Neuronal stem cell (in vitro differentiated cells): Measurements from ENCODE around the gene CHN1.

ENCODE experiments used
- DNase-seq: peaks from one replicate; pipeline ENCODE4 v3.0.0-alpha.2; 2013; ENCODE audit warnings: low spot score
- H2AFZ ChIP-seq: one replicate; pipeline ENCODE4 v1.6.1; 2013; ENCODE audit warnings: mild to moderate bottlenecking, low read length, inconsistent platforms
- H2AK5ac ChIP-seq: 2 replicates; pipeline ENCODE4 v1.6.1; 2013; ENCODE audit warnings: low read depth, mild to moderate bottlenecking, inconsistent platforms, low read length, moderate library complexity, mixed read lengths
- H2BK120ac ChIP-seq: 2 replicates; pipeline ENCODE4 v1.6.1; 2013; ENCODE audit warnings: low read depth, mild to moderate bottlenecking, inconsistent platforms, low read length, moderate library complexity, mixed read lengths
- H2BK12ac ChIP-seq: one replicate; pipeline ENCODE4 v1.6.1; 2013; ENCODE audit warnings: low read length, inconsistent platforms
- H2BK15ac ChIP-seq: 2 replicates; pipeline ENCODE4 v1.6.1; 2013; ENCODE audit warnings: mild to moderate bottlenecking, low read length, inconsistent platforms, mixed read lengths
- H2BK5ac ChIP-seq: one replicate; pipeline ENCODE4 v1.6.1; 2013; ENCODE audit warnings: inconsistent platforms, mild to moderate bottlenecking, low read length, moderate library complexity
- H3K14ac ChIP-seq: one replicate; pipeline ENCODE4 v1.6.1; 2013; ENCODE audit warnings: low read length, inconsistent platforms
- H3K18ac ChIP-seq: 2 replicates; pipeline ENCODE4 v1.6.1; 2013; ENCODE audit warnings: low read length, inconsistent platforms
- H3K23ac ChIP-seq: 2 replicates; pipeline ENCODE4 v1.6.1; 2013; ENCODE audit warnings: low read depth, mild to moderate bottlenecking, mixed read lengths, low read length, inconsistent platforms; ENCODE audit not compliant: poor library complexity
- H3K27ac ChIP-seq: replicated peaks from 3 replicates; pipeline ENCODE4 v1.5.1; 2013; ENCODE audit warnings: low read length, inconsistent platforms
- H3K27me3 ChIP-seq, 3 experiments: 2 replicates each; pipeline ENCODE4 v1.6.1; 2013; ENCODE audit warnings: low read length in 3 of 3, mild to moderate bottlenecking in 2 of 3, inconsistent platforms in 1 of 3, low read depth in 1 of 3, mixed read lengths in 1 of 3, moderate library complexity in 1 of 3; ENCODE audit not compliant: control insufficient read depth in 3 of 3, insufficient read depth in 3 of 3
- H3K36me3 ChIP-seq, 2 donors: replicated peaks in 1 of 2; 2 replicates each; pipeline ENCODE4 v1.6.1; 2013; ENCODE audit warnings: low read length in 2 of 2; ENCODE audit not compliant: control insufficient read depth in 2 of 2, insufficient read depth in 2 of 2
- H3K4ac ChIP-seq: 2 replicates; pipeline ENCODE4 v1.6.1; 2013; ENCODE audit warnings: inconsistent platforms, mild to moderate bottlenecking, low read length, moderate library complexity
- H3K4me1 ChIP-seq, 2 donors: 1 replicate in 1 of 2; 2 replicates in 1 of 2; pipeline ENCODE4 v1.6.1; 2013; ENCODE audit warnings: low read length in 2 of 2, low read depth in 1 of 2; ENCODE audit not compliant: control insufficient read depth in 2 of 2, insufficient read depth in 1 of 2
- H3K4me2 ChIP-seq: one replicate; pipeline ENCODE4 v1.6.1; 2013; ENCODE audit warnings: mild to moderate bottlenecking, low read length, inconsistent platforms; ENCODE audit not compliant: insufficient read depth, poor library complexity, severe bottlenecking
- H3K4me3 ChIP-seq, 2 donors: 2 replicates each; pipeline ENCODE4 v1.5.1; 2013; ENCODE audit warnings: low read length in 2 of 2, mild to moderate bottlenecking in 2 of 2, inconsistent platforms in 1 of 2, moderate library complexity in 1 of 2
- H3K79me1 ChIP-seq: one replicate; pipeline ENCODE4 v1.6.1; 2013; ENCODE audit warnings: low read depth, mild to moderate bottlenecking, inconsistent platforms, low read length, moderate library complexity
- H3K9ac ChIP-seq: one replicate; pipeline ENCODE4 v1.6.1; 2013; ENCODE audit warnings: mild to moderate bottlenecking, low read depth, low read length, inconsistent platforms; ENCODE audit not compliant: poor library complexity
- H3K9me3 ChIP-seq, 2 donors: replicated peaks in 1 of 2; 2 replicates each; pipeline versions ENCODE3 to v1.6.1; 2013; ENCODE audit warnings: low read length in 2 of 2, mild to moderate bottlenecking in 2 of 2, inconsistent platforms in 1 of 2, low read depth in 1 of 2, mixed read lengths in 1 of 2, moderate library complexity in 1 of 2; ENCODE audit not compliant: control insufficient read depth in 2 of 2, insufficient read depth in 1 of 2
- H4K8ac ChIP-seq: one replicate; pipeline ENCODE4 v1.6.1; 2013; ENCODE audit warnings: low read depth, mild to moderate bottlenecking, inconsistent platforms, low read length, moderate library complexity
- H4K91ac ChIP-seq: one replicate; pipeline ENCODE4 v1.6.1; 2013; ENCODE audit warnings: low read length, low read depth, mild to moderate bottlenecking, inconsistent platforms; ENCODE audit not compliant: poor library complexity
- WGBS, 2 donors: extraction: QIAGEN DNeasy Blood & Tissue Kit; methylation state at CpG; one replicate each; pipeline ENCODE4 v1.1.7; 2013; ENCODE audit warnings: missing lambda C conversion rate in 2 of 2, mixed read lengths in 1 of 2; ENCODE audit not compliant: insufficient read length in 2 of 2, insufficient replicate concordance in 1 of 2; ENCODE audit errors: extremely low coverage in 2 of 2; 5-methylcytosine and 5-hydroxymethylcytosine counted together

CHN1 gene

GRCh38 chr2:175008009-175008408, 2.8 kb upstream of the CHN1 start:
- H3K4ac ChIP-seq = no peak overlapping the region
- H3K14ac ChIP-seq = no peak overlapping the region
- no peak overlapping the region for H3K9ac ChIP-seq
- peak overlapping the region; percentile 65 for H2AFZ ChIP-seq
- no peak overlapping the region for H4K8ac ChIP-seq
- WGBS, 2 donors = no CpG with 5 or more reads among the region's 4 CpGs
- no peaks in the 10 kb centered on the region for H3K36me3 ChIP-seq
- H3K4me1 ChIP-seq = peaks cover 6 to 12% of the 10 kb centered on the region in 2 donors
- H2BK120ac ChIP-seq = no peak overlapping the region
- H3K4me3 ChIP-seq = no peak overlapping the region
- H3K9me3 ChIP-seq = no peaks in the 10 kb centered on the region
- H3K79me1 ChIP-seq = no peaks in the 10 kb centered on the region
- no peak for DNase-seq
- no peak overlapping the region for H2AK5ac ChIP-seq
- H3K23ac ChIP-seq = no peak overlapping the region
- no peak overlapping the region for H2BK5ac ChIP-seq
- H2BK15ac ChIP-seq = no peak overlapping the region
- H3K4me2 ChIP-seq = no peak overlapping the region
- H2BK12ac ChIP-seq = no peak overlapping the region
- no peak overlapping the region for H4K91ac ChIP-seq
- no peaks in the 10 kb centered on the region for H3K27me3 ChIP-seq
- no peak overlapping the region for H3K27ac ChIP-seq
- H3K18ac ChIP-seq = no peak overlapping the region

GRCh38 chr2:175007510-175007909, 2.3 kb upstream of the CHN1 start:
- Histone ChIP-seq H2AK5ac (no peak overlapping the region), H4K91ac (no peak overlapping the region), H3K27ac (peak overlapping the region; percentile 73), H2BK15ac (no peak overlapping the region), H3K9ac (no peak overlapping the region), H3K36me3 (no peaks in the 10 kb centered on the region), H3K9me3 (no peaks in the 10 kb centered on the region), H3K79me1 (no peaks in the 10 kb centered on the region), H2AFZ (peak overlapping the region; percentile 65), H3K4me1 (peaks cover 8 to 15% of the 10 kb centered on the region in 2 donors), H3K4me2 (no peak overlapping the region), H2BK5ac (no peak overlapping the region), H3K27me3 (no peaks in the 10 kb centered on the region), H4K8ac (no peak overlapping the region), H3K23ac (no peak overlapping the region), H2BK120ac (no peak overlapping the region), H3K14ac (no peak overlapping the region), H3K4ac (no peak overlapping the region), H3K18ac (no peak overlapping the region), H3K4me3 (no peak overlapping the region), H2BK12ac (no peak overlapping the region)
- WGBS, 2 donors = no CpG with 5 or more reads among the region's 3 CpGs
- no peak for DNase-seq

- Histone ChIP-seq H3K36me3 (peaks cover 0 to 7% of the 10 kb centered on the region in 2 donors), H3K14ac (no peak overlapping the region), H3K4me1 (peaks cover 8 to 24% of the 10 kb centered on the region in 2 donors), H2BK5ac (no peak overlapping the region), H3K27ac (no peak overlapping the region), H2AFZ (peak overlapping the region; percentile 92), H3K9me3 (no peaks in the 10 kb centered on the region), H3K27me3 (no peaks in the 10 kb centered on the region), H3K4ac (no peak overlapping the region), H3K4me2 (no peak overlapping the region), H3K18ac (no peak overlapping the region), H2BK12ac (no peak overlapping the region), H3K9ac (no peak overlapping the region), H4K8ac (no peak overlapping the region), H2BK120ac (no peak overlapping the region), H3K4me3 (peak overlapping the region in 1 of 2 donors; percentile 68), H3K79me1 (peaks cover 3% of the 10 kb centered on the region), H2AK5ac (no peak overlapping the region), H4K91ac (no peak overlapping the region), H3K23ac (no peak overlapping the region), H2BK15ac (no peak overlapping the region)
- no CpG with 5 or more reads among the region's 2 CpGs for WGBS, 2 donors
- DNase-seq = no peak
These were observed 1.1 kb upstream of the CHN1 start for GRCh38 chr2:175006281-175006680.

- Histone ChIP-seq H3K9me3 (no peaks in the 10 kb centered on the region), H3K4me1 (peaks cover 8 to 24% of the 10 kb centered on the region in 2 donors), H3K4me2 (peak overlapping the region; percentile 67), H2BK5ac (peak overlapping the region; percentile 98), H2BK15ac (no peak overlapping the region), H3K18ac (peak overlapping the region; percentile 20), H4K91ac (no peak overlapping the region), H4K8ac (no peak overlapping the region), H2AFZ (peak overlapping the region; percentile 92), H2BK120ac (no peak overlapping the region), H3K4ac (no peak overlapping the region), H3K4me3 (peak overlapping the region; percentile 68 to 100), H3K27ac (peak overlapping the region; percentile 97), H3K27me3 (no peaks in the 10 kb centered on the region), H2BK12ac (no peak overlapping the region), H3K9ac (peak overlapping the region; percentile 5), H3K79me1 (peaks cover 3% of the 10 kb centered on the region), H3K36me3 (peaks cover 0 to 12% of the 10 kb centered on the region in 2 donors), H3K14ac (no peak overlapping the region), H2AK5ac (no peak overlapping the region), H3K23ac (no peak overlapping the region)
- no peak for DNase-seq
- WGBS, 2 donors = no CpG with 5 or more reads among the region's 9 CpGs
These were observed 618 bp upstream of the CHN1 start for GRCh38 chr2:175005733-175006264.
